Type B pancreatic cell (in vitro differentiated cells): ENCODE data around the gene ADGRG6. TPM values are rescaled to one million over a fixed set of nuclear protein-coding genes. Genes with fewer than 3 reads are reported as not detected.

ENCODE experiments used
- DNase-seq: peaks from one replicate; pipeline ENCODE4 v3.0.0; 2021; ENCODE audit warnings: mixed read lengths; ENCODE audit not compliant: unreplicated experiment; ENCODE audit errors: extremely low spot score
- H3K27ac Mint-ChIP-seq: 2 replicates; pipeline ENCODE4 v1.8.0; 2021; ENCODE audit warnings: mild to moderate bottlenecking, mixed read lengths
- H3K27me3 Mint-ChIP-seq: 2 replicates; pipeline ENCODE4 v1.8.0; 2021; ENCODE audit warnings: mixed read lengths
- H3K36me3 Mint-ChIP-seq: 2 replicates; pipeline ENCODE4 v1.8.0; 2021; ENCODE audit warnings: mixed read lengths
- H3K4me1 Mint-ChIP-seq: one replicate; pipeline ENCODE4 v1.8.0; 2021; ENCODE audit warnings: mixed read lengths; ENCODE audit not compliant: unreplicated experiment
- H3K4me3 Mint-ChIP-seq: 2 replicates; pipeline ENCODE4 v1.8.0; 2021; ENCODE audit warnings: mild to moderate bottlenecking, mixed read lengths
- H3K9me3 Mint-ChIP-seq: 2 replicates; pipeline ENCODE4 v1.8.0; 2021; ENCODE audit warnings: mixed read lengths
- total RNA-seq: library from RNA; stranded (reverse); gene quantifications from 2 replicates; pipeline ENCODE4 v1.2.1, GENCODE V29; 2021; ENCODE audit warnings: low replicate concordance
- TF ChIP-seq, protein P1 (sequence below): fragments of 200-600 bp; sonication (generic); conservative IDR thresholded peaks from 2 replicates; pipeline ENCODE4 v1.5.0; 2021; ENCODE audit warnings: antibody characterized with exemption, mild to moderate bottlenecking

The ADGRG6 gene
- total RNA-seq, 1 donor from 2014 or later, result 26.7 TPM

- Mint-ChIP-seq H3K9me3 (peaks cover 3% of the 10 kb centered on the region), H3K27me3 (no peaks in the 10 kb centered on the region), H3K4me3 (no peak overlapping the region), H3K4me1 (peaks cover 21% of the 10 kb centered on the region), H3K27ac (no peak overlapping the region), H3K36me3 (no peaks in the 10 kb centered on the region)
- no peak for DNase-seq
- TF ChIP-seq, protein P1, sequence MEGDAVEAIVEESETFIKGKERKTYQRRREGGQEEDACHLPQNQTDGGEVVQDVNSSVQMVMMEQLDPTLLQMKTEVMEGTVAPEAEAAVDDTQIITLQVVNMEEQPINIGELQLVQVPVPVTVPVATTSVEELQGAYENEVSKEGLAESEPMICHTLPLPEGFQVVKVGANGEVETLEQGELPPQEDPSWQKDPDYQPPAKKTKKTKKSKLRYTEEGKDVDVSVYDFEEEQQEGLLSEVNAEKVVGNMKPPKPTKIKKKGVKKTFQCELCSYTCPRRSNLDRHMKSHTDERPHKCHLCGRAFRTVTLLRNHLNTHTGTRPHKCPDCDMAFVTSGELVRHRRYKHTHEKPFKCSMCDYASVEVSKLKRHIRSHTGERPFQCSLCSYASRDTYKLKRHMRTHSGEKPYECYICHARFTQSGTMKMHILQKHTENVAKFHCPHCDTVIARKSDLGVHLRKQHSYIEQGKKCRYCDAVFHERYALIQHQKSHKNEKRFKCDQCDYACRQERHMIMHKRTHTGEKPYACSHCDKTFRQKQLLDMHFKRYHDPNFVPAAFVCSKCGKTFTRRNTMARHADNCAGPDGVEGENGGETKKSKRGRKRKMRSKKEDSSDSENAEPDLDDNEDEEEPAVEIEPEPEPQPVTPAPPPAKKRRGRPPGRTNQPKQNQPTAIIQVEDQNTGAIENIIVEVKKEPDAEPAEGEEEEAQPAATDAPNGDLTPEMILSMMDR, result no peak
These were observed 26.3 kb downstream of the ADGRG6 start for GRCh38 chr6:142328070-142328469.

DNA sequence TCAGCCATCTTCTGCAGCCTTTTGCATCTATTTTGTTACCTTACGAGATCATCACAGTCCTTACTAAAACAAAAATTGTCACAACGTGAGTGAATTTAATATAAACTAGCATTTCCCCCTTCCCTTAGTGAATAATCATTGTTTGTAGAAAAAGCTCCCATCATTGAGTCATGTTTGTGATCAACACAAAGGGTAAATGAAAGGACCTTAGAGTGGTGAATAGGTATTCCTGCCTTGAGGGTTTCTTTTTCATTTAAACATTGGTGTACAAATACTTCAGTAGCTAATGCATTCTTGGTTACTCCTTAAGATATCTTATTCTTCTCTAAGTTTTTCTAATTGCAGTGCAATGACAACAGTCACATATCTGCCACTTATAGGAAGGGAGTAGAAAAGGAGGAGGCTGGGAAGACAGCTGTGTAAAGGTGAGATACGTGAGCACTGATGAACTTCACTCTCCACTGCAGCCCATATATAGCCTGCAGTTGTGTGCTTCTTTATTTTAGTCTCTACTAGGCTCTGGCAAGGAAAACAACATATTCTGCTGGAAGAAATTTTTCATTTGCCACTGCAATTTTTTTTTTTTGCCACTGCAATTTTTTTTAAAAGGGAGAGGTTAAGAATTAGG is 27.8 kb downstream of the ADGRG6 start:
- TF ChIP-seq, protein P1, result no peak
- no peaks in the 10 kb centered on the region for H3K36me3 Mint-ChIP-seq
- H3K27ac Mint-ChIP-seq, result peak overlapping the region; percentile 27
- no peak for DNase-seq
- H3K4me1 Mint-ChIP-seq, result peaks cover 21% of the 10 kb centered on the region
- no peaks in the 10 kb centered on the region for H3K9me3 Mint-ChIP-seq
- H3K27me3 Mint-ChIP-seq, result no peaks in the 10 kb centered on the region
- no peak overlapping the region for H3K4me3 Mint-ChIP-seq

GRCh38 chr6:142331075-142331551 is 29.3 kb downstream of the ADGRG6 start:
- peak overlapping the region; percentile 36 for H3K27ac Mint-ChIP-seq
- no peaks in the 10 kb centered on the region for H3K36me3 Mint-ChIP-seq
- no peak overlapping the region for H3K4me3 Mint-ChIP-seq
- H3K9me3 Mint-ChIP-seq, result no peaks in the 10 kb centered on the region
- no peaks in the 10 kb centered on the region for H3K27me3 Mint-ChIP-seq
- peaks cover 21% of the 10 kb centered on the region for H3K4me1 Mint-ChIP-seq
- DNase-seq, result no peak
- TF ChIP-seq, protein P1, result no peak

DNA sequence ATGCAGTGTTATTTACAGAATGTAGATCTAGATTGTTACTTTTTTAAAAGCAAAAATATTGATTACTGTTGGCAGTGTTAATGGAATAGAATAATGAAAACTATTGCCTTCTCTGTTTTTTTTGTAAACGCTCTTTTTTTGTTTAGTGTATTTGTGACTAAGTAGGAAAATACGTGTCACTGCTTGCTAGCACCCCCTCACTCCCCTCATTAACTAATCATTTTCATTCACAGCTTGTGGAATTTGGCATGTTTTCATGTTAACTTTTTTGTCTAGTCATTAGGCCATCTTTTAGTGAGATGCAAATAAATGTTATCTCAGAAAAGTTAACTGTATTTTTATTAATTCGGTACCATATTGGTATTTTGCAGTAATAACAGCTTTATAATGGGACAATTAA is 29.8 kb downstream of the ADGRG6 start:
- peak overlapping the region; percentile 36 for H3K27ac Mint-ChIP-seq
- H3K4me1 Mint-ChIP-seq, result peaks cover 17% of the 10 kb centered on the region
- no peak overlapping the region for H3K4me3 Mint-ChIP-seq
- H3K9me3 Mint-ChIP-seq, result no peaks in the 10 kb centered on the region
- TF ChIP-seq, protein P1, result no peak
- no peak for DNase-seq
- no peaks in the 10 kb centered on the region for H3K27me3 Mint-ChIP-seq
- H3K36me3 Mint-ChIP-seq, result no peaks in the 10 kb centered on the region

GRCh38 chr6:142332393-142333098 is 30.7 kb downstream of the ADGRG6 start:
- H3K27me3 Mint-ChIP-seq, result no peaks in the 10 kb centered on the region
- no peak overlapping the region for H3K4me3 Mint-ChIP-seq
- DNase-seq, result no peak
- no peaks in the 10 kb centered on the region for H3K9me3 Mint-ChIP-seq
- TF ChIP-seq, protein P1, result no peak
- no peaks in the 10 kb centered on the region for H3K36me3 Mint-ChIP-seq
- peaks cover 15% of the 10 kb centered on the region for H3K4me1 Mint-ChIP-seq
- H3K27ac Mint-ChIP-seq, result no peak overlapping the region
